ENCODE results near the gene FAM89A.

GRCh38 chr1:231055271-231055670 lies 15.2 kb upstream of the FAM89A start:
- TF ChIP-seq CTCF (conservative IDR thresholded peaks at IDR 0.05; ENCODE audit: low read length) (no peak), EZH2phosphoT487 (IDR thresholded peaks at IDR 0.05; ENCODE audit: borderline replicate concordance, low read depth, low read length) (no peak)
